ENCODE measurements around the gene CENPO.

The CENPO gene

GRCh38 chr2:24792874-24793760 is at the start of gene CENPO, which contains the start of gene PTRHD1:
TSS of gene CENPO (plus strand) at chr2:24793425. CDS start at chr2:24793920, 495 bp downstream.
TSS of gene PTRHD1 (minus strand) at chr2:24793391. CDS start at chr2:24793377, 14 bp downstream.
- DNase-seq, result peak; percentile 97

- no peak for DNase-seq
These were observed 49.3 kb upstream of the CENPO start for GRCh38 chr2:24743924-24744323.

- no peak for DNase-seq
These were observed 48.9 kb upstream of the CENPO start for GRCh38 chr2:24744356-24744755.

DNA sequence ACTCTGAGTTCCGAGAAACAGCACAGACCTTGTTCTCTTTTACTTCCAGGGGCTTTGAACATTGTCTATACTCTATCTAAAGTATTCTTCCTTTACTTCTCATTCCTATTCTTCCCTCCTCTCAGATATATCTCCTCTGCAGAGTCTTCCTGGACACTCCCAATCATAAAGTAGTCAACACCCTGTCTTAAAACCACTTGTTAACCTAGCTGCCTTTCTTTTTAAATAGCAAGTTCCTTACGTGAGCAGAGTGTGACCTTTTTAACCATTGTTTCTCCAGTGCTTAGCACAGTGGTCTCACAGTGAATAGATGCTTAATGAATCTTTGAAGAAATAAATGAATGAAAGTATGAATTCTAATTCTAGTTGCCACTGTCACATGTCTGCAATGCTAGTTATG is 47.4 kb upstream of the CENPO start:
- no peak for DNase-seq

- no peak for DNase-seq
These were observed 45.9 kb upstream of the CENPO start for GRCh38 chr2:24747299-24747698.

- DNase-seq, result no peak
These were observed 44.0 kb upstream of the CENPO start for GRCh38 chr2:24749069-24749691.

GRCh38 chr2:24754985-24755705 is 38.1 kb upstream of the CENPO start:
- peak; percentile 32 for DNase-seq

DNA sequence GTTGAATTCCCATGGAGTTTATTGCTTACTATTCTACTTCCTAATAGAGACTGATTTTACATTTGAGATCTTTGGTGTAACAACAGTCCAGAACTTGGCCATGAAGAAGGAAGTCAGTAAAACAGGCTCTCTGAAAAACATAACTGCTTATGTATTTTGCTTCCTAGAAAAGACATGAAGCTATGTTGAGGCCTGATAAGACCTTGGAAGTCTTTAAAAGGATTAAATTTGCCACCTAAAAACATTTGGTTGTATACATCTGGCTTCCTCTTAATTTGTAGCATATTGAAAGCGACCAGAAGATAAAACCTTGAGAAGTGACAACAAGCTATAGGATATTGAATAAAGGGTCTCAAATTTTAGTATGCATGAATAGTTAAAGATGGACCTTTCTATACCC is 36.4 kb upstream of the CENPO start:
- no peak for DNase-seq

- no peak for DNase-seq
These were observed 31.4 kb upstream of the CENPO start for GRCh38 chr2:24761866-24762265.

DNA sequence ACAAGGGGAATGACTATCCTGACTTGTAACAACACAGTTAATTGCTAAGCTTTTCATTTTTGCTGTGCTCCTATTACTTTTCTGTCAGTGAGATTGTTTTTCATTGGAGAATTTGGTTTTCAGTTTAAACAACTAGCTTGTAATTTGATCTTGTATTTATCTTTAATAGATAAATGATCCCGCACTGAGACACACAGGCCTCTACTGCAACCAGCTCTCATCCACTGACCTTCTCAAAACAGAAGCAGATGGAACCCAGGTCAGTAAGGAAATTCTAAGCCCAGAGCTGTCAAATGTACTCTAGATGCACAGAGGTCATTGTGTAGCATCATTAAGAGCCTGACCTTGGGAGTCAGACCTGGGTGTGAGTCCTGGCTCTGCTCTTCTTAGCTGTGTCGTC is 30.7 kb upstream of the CENPO start:
- no peak for DNase-seq

DNA sequence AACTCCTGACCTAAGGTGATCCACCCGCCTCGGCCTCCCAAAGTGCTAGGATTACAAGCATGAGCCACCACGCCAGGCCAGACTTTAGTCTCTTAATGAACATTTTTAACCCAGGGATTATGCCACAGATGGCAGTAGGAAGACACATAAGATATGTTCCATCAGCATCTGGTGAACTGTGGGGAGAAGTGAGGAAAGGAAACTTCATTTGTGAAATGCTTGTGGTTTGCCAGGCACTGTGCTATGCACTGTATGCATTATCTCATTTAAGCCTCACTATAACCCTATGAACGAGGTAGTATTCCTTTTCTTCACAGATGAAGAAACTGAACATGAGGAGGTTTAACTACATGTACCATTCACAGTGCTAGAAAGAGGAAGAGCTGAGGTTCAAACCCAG is 29.4 kb upstream of the CENPO start:
- DNase-seq, result no peak

GRCh38 chr2:24766609-24767008 is 26.6 kb upstream of the CENPO start:
- DNase-seq, result no peak

DNA sequence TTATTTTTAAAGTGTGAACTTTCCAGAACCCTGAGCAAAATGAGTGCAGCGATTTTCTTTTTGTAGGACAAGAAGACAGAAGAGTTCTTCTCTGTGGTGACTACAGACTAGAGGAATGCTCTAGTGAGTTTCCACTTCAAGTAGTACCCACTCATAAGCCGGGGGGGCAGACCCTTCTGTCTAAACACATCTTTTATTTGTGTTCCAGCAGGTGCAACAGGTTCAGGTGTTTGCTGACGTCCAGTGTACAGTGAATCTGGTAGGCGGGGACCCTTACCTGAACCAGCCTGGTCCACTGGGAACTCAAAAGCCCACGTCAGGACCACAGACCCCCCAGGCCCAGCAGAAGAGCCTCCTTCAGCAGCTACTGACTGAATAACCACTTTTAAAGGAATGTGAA is 25.2 kb upstream of the CENPO start:
- peak; percentile 66 for DNase-seq

- DNase-seq, result no peak
These were observed 24.6 kb upstream of the CENPO start for GRCh38 chr2:24768601-24769000.

- no peak for DNase-seq
These were observed 22.2 kb upstream of the CENPO start for GRCh38 chr2:24771061-24771460.

DNA sequence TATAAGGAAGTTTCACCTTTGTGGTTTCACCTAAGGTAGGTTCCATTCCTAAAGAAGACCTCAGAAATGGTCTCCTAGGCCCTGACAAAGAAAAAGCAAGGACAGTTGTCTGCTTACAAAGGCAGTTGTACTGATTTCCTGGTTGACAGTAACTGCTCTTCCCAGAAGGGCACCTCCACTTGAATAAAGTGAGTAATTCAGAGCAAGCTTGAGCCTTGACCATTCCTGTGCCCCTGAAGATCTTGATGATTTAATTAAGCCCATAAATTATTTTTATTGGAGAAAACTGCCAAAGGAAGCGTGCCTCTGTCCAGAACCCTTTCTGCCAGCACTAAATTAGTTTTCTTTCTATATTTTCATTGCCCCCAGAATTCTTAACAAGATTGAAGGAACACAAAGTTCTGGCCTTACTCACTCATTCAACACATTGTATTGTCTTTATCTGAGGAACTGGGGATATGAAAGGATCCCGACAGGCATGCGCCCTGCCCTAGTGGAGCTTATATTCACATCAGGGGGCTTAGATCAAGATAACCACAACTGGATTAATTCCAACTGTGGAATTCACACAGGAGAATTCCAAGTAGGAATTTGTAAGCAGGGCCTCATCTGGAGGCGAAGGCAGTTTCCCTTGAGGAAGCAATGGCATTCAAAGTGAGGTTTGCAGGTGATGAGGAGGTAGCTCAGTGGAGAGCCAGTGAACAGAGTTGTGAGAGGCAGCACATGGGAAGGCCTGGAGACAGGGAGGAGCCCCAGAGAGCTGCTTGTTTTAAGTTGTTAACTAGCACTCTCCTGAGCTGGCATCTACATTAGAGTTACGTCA is 21.2 kb upstream of the CENPO start:
- DNase-seq, result no peak

DNA sequence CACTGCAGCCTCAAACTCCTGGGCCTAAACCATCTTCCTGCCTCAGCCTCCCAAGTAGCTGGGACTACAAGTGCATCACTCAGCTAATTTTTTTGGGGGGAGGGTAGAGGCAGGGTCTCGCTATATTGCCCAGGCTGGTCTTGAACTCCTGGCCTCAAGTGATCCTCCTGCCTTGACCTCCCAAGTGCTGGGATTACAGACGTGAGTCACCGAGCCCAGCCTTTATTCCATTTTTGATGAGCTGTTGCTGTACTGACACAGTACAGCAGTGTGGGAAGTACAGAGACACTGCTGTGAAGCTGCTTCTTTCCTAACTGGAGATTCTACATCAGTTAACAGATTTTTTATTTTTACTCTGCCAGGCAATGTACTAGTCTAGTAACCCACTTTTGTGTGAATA is 18.9 kb upstream of the CENPO start:
- DNase-seq, result no peak

- no peak for DNase-seq
These were observed 14.1 kb upstream of the CENPO start for GRCh38 chr2:24779116-24779515.

- no peak for DNase-seq
These were observed 9.6 kb upstream of the CENPO start for GRCh38 chr2:24783641-24784040.

GRCh38 chr2:24785671-24786321 is 7.4 kb upstream of the CENPO start:
- DNase-seq, result peak; percentile 54

- DNase-seq, result no peak
These were observed 5.7 kb upstream of the CENPO start for GRCh38 chr2:24787532-24787931.

GRCh38 chr2:24788816-24789215 is 4.4 kb upstream of the CENPO start:
- DNase-seq, result no peak
